B cell (primary cell): Measurements from ENCODE around the gene FRMD4B.

Experiments used
- CTCF ChIP-seq: fragments of 200-600 bp; IDR thresholded peaks from one replicate; pipeline ENCODE4 v1.8.0; 2022; ENCODE audit warnings: antibody characterized with exemption, mild to moderate bottlenecking
- EZH2 ChIP-seq: IDR thresholded peaks from 2 replicates; pipeline ENCODE4 v1.6.1; 2012; ENCODE audit warnings: borderline replicate concordance, low read depth, mild to moderate bottlenecking, moderate library complexity, low read length; ENCODE audit not compliant: insufficient read depth, poor library complexity, severe bottlenecking

- TF ChIP-seq CTCF (no peak), EZH2 (no peak)
These were observed 248.9 kb downstream of the FRMD4B start for GRCh38 chr3:69137005-69137404.
